HCT116 (cell line): Measurements from ENCODE around the gene CYSLTR2. TPM values are rescaled to one million over a fixed set of nuclear protein-coding genes. Genes with fewer than 3 reads are reported as not detected.

ENCODE experiments used
- ATAC-seq: fragments of 200-7000 bp; cut with Tn5 transposase; 2 replicates; pipeline ENCODE4 v1.9.1; 2020; ENCODE audit warnings: mild to moderate bottlenecking, moderate library complexity
- BruUV-seq: library from RNA; stranded (reverse); fragments of 400-500 nt; replicated peaks from 2 replicates; lab custom pipeline; 2021; lab: Mats Ljungman, UMichigan
- CTCF ChIA-PET: fragments of 300-600 bp; sonication (Branson Sonifier 250); formaldehyde crosslinking; loops from one replicate; lab custom pipeline; 2021; ENCODE audit warnings: antibody characterized with exemption; lab: Charles Lee
- POLR2A ChIA-PET: fragments of 300-600, 350-600 bp; sonication (Branson Sonifier 250); formaldehyde crosslinking; loops from one replicate; lab custom pipeline; 2021; ENCODE audit warnings: antibody characterized with exemption; lab: Charles Lee
- RAD21 ChIA-PET, 2 experiments: fragments of 300-600 bp; sonication (Branson Sonifier 250); formaldehyde crosslinking; loops; one replicate each; lab custom pipeline; 2023; ENCODE audit warnings: low total read pairs in 2 of 2; ENCODE audit not compliant: uncharacterized antibody in 2 of 2, unreplicated experiment in 2 of 2, low non-redundant PET in 1 of 2; lab: Charles Lee
- DNase-seq: peaks from one replicate; pipeline ENCODE4 v3.0.0-alpha.2; 2010; ENCODE audit warnings: low read depth, low spot score
- H2AFZ ChIP-seq: fragments of 200-600 bp; shearing (Covaris generic), sonication (generic); 2 replicates; pipeline ENCODE4 v1.6.1; 2017; ENCODE audit warnings: low read depth, mixed run types, mixed read lengths, antibody characterized with exemption, low read length; ENCODE audit not compliant: poor library complexity, severe bottlenecking
- H3K27ac ChIP-seq: 2 replicates; pipeline ENCODE4 v1.5.1; 2012; ENCODE audit warnings: low read depth, low read length
- H3K27me3 ChIP-seq: fragments of 200-600 bp; sonication (generic); 2 replicates; pipeline ENCODE4 v1.6.1; 2016; ENCODE audit warnings: mixed run types, low read length, mixed read lengths; ENCODE audit not compliant: insufficient read depth
- H3K36me3 ChIP-seq, 2 experiments: fragments of 200-500 bp in 1 of 2; fragments of 200-600 bp in 1 of 2; sonication (Bioruptor generic) in 1 of 2; sonication (generic) in 1 of 2; 2 replicates each; pipeline versions ENCODE4 v1.5.1 to v1.6.1; 2014 to 2016; ENCODE audit warnings: low read length in 2 of 2, inconsistent platforms in 1 of 2, mixed read lengths in 1 of 2, mixed run types in 1 of 2; ENCODE audit not compliant: insufficient read depth in 2 of 2, control insufficient read depth in 1 of 2
- H3K4me1 ChIP-seq, 2 experiments: fragments of 200-600 bp in 1 of 2; sonication (generic) in 1 of 2; 2 replicates each; pipeline versions ENCODE4 v1.5.1 to v1.6.1; 2012 to 2017; ENCODE audit warnings: low read length in 2 of 2, inconsistent platforms in 1 of 2, mild to moderate bottlenecking in 1 of 2, mixed read lengths in 1 of 2, mixed run types in 1 of 2, moderate library complexity in 1 of 2; ENCODE audit not compliant: insufficient read depth in 2 of 2, control insufficient read depth in 1 of 2
- H3K4me2 ChIP-seq: fragments of 200-600 bp; sonication (generic); 2 replicates; pipeline ENCODE4 v1.6.1; 2017; ENCODE audit warnings: mixed run types, low read length, mixed read lengths
- H3K4me3 ChIP-seq, 2 experiments: fragments of 200-600 bp in 1 of 2; sonication (generic) in 1 of 2; replicated peaks in 1 of 2; 2 replicates each; pipeline ENCODE4 v1.5.1; 2011 to 2016; ENCODE audit warnings: low read length in 2 of 2, control low read depth in 1 of 2, low read depth in 1 of 2, mild to moderate bottlenecking in 1 of 2, mixed read lengths in 1 of 2, mixed run types in 1 of 2
- H3K79me2 ChIP-seq: fragments of 200-600 bp; sonication (generic); 2 replicates; pipeline ENCODE4 v1.6.1; 2017; ENCODE audit warnings: mild to moderate bottlenecking, mixed run types, low read length, moderate library complexity, mixed read lengths; ENCODE audit not compliant: insufficient read depth
- H3K9ac ChIP-seq: fragments of 200-600 bp; sonication (generic); 2 replicates; pipeline ENCODE4 v1.6.1; 2016; ENCODE audit warnings: low read length, mixed read lengths
- H3K9me2 ChIP-seq: fragments of 200-600 bp; sonication (generic), shearing (Covaris generic); 2 replicates; pipeline ENCODE4 v1.6.1; 2017; ENCODE audit warnings: mixed run types, mild to moderate bottlenecking, moderate library complexity; ENCODE audit not compliant: insufficient read depth
- H3K9me3 ChIP-seq, 2 experiments: fragments of 200-500 bp in 1 of 2; fragments of 200-600 bp in 1 of 2; sonication (Bioruptor generic) in 1 of 2; sonication (generic) in 1 of 2; 2 replicates each; pipeline ENCODE4 v1.6.1; 2014 to 2017; ENCODE audit warnings: low read length in 2 of 2, mixed read lengths in 2 of 2, inconsistent platforms in 1 of 2, low read depth in 1 of 2, mild to moderate bottlenecking in 1 of 2, mixed run types in 1 of 2, moderate library complexity in 1 of 2; ENCODE audit not compliant: control insufficient read depth in 1 of 2, insufficient read depth in 1 of 2
- H4K20me1 ChIP-seq: fragments of 200-600 bp; sonication (generic), shearing (Covaris generic); 2 replicates; pipeline ENCODE4 v1.6.1; 2017; ENCODE audit warnings: mixed run types, mild to moderate bottlenecking, moderate library complexity; ENCODE audit not compliant: insufficient read depth
- EGR1 ChIP-seq: IDR thresholded peaks from 2 replicates; pipeline ENCODE4 v1.6.1; 2012; ENCODE audit warnings: low read depth
- EZH2 ChIP-seq: fragments of 200-600 bp; sonication (generic); IDR thresholded peaks from 2 replicates; pipeline ENCODE4 v1.6.1; 2017; ENCODE audit warnings: antibody characterized with exemption, mixed run types
- EZH2phosphoT487 ChIP-seq: fragments of 200-600 bp; IDR thresholded peaks from 2 replicates; pipeline ENCODE4 v1.6.1; 2018; ENCODE audit warnings: antibody characterized with exemption, borderline replicate concordance
- FOSL1 ChIP-seq: IDR thresholded peaks from 2 replicates; pipeline ENCODE4 v1.6.1; 2012; ENCODE audit warnings: low read depth
- POLR2AphosphoS5 ChIP-seq: IDR thresholded peaks from 2 replicates; pipeline ENCODE4 v1.6.1; 2011; ENCODE audit warnings: mild to moderate bottlenecking, low read depth, low read length, moderate library complexity
- SIN3A ChIP-seq: IDR thresholded peaks from 2 replicates; pipeline ENCODE4 v1.6.1; 2012; ENCODE audit warnings: low read depth
- SP1 ChIP-seq: IDR thresholded peaks from 2 replicates; pipeline ENCODE4 v1.6.1; 2012; ENCODE audit warnings: low read depth
- ZFX ChIP-seq: fragments of 450-650 bp; IDR thresholded peaks from 2 replicates; pipeline ENCODE4 v1.6.1; 2017
- ZNF274 ChIP-seq: fragments of 200-500 bp; sonication (Bioruptor generic); IDR thresholded peaks from 2 replicates; pipeline ENCODE4 v1.6.1; 2014; ENCODE audit warnings: mild to moderate bottlenecking, low read depth, low read length, inconsistent platforms
- intact Hi-C: fragments of 100-400 bp; cut with micrococcal nuclease; formaldehyde crosslinking; loops from 2 replicates; pipeline ENCODE4 v1.10.0; 2022
- total RNA-seq: library from RNA; stranded (reverse); gene quantifications from one replicate; pipeline ENCODE4 v1.2.1, GENCODE V29; 2021; ENCODE audit not compliant: unreplicated experiment
- TF ChIP-seq, protein P1 (sequence below): IDR thresholded peaks from 2 replicates; pipeline ENCODE4 v1.6.1; 2012; ENCODE audit warnings: low read depth
- TF ChIP-seq, protein P2 (sequence below): IDR thresholded peaks from 2 replicates; pipeline ENCODE4 v1.6.1; 2012

CYSLTR2 gene
- total RNA-seq, 1 experiment from 2014 or later = not detected

DNA sequence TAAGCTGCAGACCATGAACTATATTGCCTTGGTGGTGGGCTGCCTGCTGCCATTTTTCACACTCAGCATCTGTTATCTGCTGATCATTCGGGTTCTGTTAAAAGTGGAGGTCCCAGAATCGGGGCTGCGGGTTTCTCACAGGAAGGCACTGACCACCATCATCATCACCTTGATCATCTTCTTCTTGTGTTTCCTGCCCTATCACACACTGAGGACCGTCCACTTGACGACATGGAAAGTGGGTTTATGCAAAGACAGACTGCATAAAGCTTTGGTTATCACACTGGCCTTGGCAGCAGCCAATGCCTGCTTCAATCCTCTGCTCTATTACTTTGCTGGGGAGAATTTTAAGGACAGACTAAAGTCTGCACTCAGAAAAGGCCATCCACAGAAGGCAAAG lies 53.7 kb downstream of the CYSLTR2 start:
- no peaks in the 10 kb centered on the region for H4K20me1 ChIP-seq
- TF ChIP-seq EZH2phosphoT487 = no peak
- no peak for TF ChIP-seq ZFX
- TF ChIP-seq, protein P1, sequence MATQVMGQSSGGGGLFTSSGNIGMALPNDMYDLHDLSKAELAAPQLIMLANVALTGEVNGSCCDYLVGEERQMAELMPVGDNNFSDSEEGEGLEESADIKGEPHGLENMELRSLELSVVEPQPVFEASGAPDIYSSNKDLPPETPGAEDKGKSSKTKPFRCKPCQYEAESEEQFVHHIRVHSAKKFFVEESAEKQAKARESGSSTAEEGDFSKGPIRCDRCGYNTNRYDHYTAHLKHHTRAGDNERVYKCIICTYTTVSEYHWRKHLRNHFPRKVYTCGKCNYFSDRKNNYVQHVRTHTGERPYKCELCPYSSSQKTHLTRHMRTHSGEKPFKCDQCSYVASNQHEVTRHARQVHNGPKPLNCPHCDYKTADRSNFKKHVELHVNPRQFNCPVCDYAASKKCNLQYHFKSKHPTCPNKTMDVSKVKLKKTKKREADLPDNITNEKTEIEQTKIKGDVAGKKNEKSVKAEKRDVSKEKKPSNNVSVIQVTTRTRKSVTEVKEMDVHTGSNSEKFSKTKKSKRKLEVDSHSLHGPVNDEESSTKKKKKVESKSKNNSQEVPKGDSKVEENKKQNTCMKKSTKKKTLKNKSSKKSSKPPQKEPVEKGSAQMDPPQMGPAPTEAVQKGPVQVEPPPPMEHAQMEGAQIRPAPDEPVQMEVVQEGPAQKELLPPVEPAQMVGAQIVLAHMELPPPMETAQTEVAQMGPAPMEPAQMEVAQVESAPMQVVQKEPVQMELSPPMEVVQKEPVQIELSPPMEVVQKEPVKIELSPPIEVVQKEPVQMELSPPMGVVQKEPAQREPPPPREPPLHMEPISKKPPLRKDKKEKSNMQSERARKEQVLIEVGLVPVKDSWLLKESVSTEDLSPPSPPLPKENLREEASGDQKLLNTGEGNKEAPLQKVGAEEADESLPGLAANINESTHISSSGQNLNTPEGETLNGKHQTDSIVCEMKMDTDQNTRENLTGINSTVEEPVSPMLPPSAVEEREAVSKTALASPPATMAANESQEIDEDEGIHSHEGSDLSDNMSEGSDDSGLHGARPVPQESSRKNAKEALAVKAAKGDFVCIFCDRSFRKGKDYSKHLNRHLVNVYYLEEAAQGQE = no peak
- no peak for TF ChIP-seq EZH2
- TF ChIP-seq EGR1 = no peak
- TF ChIP-seq ZNF274 = no peak
- no peak for TF ChIP-seq POLR2AphosphoS5
- no peak for TF ChIP-seq SP1
- TF ChIP-seq, protein P2, sequence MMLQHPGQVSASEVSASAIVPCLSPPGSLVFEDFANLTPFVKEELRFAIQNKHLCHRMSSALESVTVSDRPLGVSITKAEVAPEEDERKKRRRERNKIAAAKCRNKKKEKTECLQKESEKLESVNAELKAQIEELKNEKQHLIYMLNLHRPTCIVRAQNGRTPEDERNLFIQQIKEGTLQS = no peak
- no peak for TF ChIP-seq FOSL1
- TF ChIP-seq SIN3A = no peak
- no TSS peak for BruUV-seq
- H3K79me2 ChIP-seq = no peaks in the 10 kb centered on the region
- H3K4me2 ChIP-seq = no peak overlapping the region
- H3K9me2 ChIP-seq = no peaks in the 10 kb centered on the region
- ATAC-seq (no peak), DNase-seq (no peak)
- no peaks in the 10 kb centered on the region for H3K36me3 ChIP-seq
- no peaks in the 10 kb centered on the region for H3K4me1 ChIP-seq
- H3K27me3 ChIP-seq = no peaks in the 10 kb centered on the region
- H3K4me3 ChIP-seq = no peak overlapping the region
- intact Hi-C loops = no loop called here
- H2AFZ ChIP-seq = no peak overlapping the region
- POLR2A ChIA-PET = no interaction called here
- H3K9me3 ChIP-seq = no peaks in the 10 kb centered on the region
- CTCF ChIA-PET = no interaction called here
- RAD21 ChIA-PET = no interaction called here
- H3K27ac ChIP-seq = no peak overlapping the region
- H3K9ac ChIP-seq = no peak overlapping the region
